Measurements from ENCODE around the gene PLPPR5.
A peak's percentile ranks its signal among the peaks of the same experiment; 100 is the strongest.
"Not testable (repeated sequence)": the region's sequence is repeated elsewhere in the genome, so short reads cannot be mapped to it uniquely, and the experiment has no call there.

Gene PLPPR5

GRCh38 chr1:98908980-98909379 is 95.7 kb downstream of the PLPPR5 start:
- no peak for DNase-seq

- no peak for DNase-seq
Observed at GRCh38 chr1:98906809-98907208, 97.9 kb downstream of the PLPPR5 start.

- no peak for DNase-seq
Observed at GRCh38 chr1:98906361-98906760, 98.3 kb downstream of the PLPPR5 start.

GRCh38 chr1:98904684-98905083 is 100.0 kb downstream of the PLPPR5 start:
- DNase-seq, result no peak

GRCh38 chr1:98903726-98904125 is 100.9 kb downstream of the PLPPR5 start:
- no peak for DNase-seq

DNA sequence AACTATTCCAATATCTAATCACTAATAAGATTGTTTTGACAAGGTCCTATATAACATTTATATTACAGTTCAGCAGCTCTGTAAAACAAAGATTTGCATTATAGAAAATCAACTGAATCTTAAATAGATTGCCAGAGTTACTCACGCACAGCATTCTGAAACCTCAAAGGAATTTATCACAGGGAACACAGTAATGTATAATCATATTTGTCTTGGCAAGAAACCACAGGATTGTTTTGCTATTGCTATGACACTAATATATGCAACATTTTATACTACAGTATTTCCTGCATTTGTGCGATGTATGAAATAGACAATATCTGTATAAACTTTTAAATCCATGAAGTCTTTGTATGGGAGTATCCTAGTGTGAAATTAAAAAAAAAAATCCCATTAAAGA is 101.4 kb downstream of the PLPPR5 start:
- DNase-seq, result no peak

GRCh38 chr1:98898940-98899339 is 105.7 kb downstream of the PLPPR5 start:
- no peak for DNase-seq

- DNase-seq, result no peak
Observed at GRCh38 chr1:98897479-98897878, 107.2 kb downstream of the PLPPR5 start.

DNA sequence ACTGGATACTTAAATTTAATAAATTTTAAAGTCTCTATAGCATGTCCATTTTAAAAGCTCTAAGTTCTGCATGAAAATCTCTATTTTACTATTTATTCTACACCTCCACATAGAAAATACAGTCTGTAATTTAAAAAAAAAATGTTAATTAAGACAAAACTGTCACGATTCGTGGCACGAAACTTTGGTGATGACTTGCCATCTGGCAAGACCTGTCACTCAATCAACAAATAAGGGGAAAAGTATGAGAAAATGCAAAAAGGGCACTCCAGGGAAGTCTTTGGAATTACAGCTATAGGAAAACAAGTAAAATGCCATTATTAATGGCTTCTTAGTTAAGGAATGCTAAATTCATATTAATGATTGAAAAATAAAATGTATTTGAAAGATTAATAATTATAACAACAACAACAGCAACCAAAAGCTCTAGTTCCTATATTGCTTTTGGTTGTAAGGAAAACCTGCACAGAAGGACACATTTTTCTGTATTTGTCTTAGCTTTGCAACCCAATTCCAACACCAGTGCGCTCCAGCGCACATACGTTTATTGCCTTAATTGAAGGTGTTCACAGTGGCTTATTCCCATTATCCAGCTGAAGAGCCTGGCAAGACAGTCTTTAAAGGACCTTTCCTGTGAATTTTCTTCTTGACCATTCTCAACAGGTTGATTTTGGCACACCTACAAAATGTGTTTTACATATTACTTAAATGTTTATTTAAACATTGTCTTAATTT is 107.8 kb downstream of the PLPPR5 start:
- DNase-seq, result no peak

DNA sequence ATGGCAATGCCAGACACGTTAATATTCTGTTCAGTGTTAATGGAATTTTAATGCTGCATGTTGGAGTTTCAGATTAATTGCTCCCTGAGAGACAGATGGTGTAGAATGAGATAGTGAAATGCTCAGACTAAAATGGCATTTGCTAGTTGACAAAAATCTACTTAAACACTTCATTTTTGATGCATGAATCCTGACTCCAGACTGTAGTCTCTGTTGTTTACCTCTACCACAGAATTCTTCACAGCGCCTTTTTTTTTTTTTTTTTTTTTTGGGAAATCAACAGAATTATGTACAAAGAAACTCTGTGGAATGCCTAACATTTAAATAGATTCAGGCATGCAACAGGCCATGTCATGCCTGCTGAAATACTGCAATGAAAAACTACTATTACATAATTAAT is 111.3 kb downstream of the PLPPR5 start:
- no peak for DNase-seq

- DNase-seq, result no peak
Observed at GRCh38 chr1:98888869-98889268, 115.8 kb downstream of the PLPPR5 start.

- DNase-seq, result no peak
Observed at GRCh38 chr1:98887507-98887906, 117.2 kb downstream of the PLPPR5 start.

DNA sequence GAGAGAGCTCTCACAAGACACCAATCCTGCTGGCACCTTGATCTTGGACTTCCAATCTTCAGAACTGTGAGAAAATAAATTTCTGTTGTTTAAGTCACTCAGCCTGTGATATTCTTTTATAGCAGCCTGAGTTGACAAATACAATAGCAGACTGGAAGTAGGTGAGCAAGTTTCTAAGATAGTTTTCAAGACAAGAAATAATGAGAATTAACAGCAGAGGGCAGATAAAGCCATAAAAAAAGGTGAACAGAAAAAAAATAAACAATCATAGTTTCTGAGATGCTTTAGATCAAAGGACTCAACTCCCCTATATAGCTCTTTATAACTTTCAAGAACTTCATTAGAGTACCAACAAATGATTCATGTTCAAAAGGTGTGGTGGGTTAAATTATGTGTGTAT is 119.8 kb downstream of the PLPPR5 start:
- no peak for DNase-seq

GRCh38 chr1:98881901-98882300 is 122.8 kb downstream of the PLPPR5 start:
- no peak for DNase-seq

GRCh38 chr1:98881234-98881633 is 123.4 kb downstream of the PLPPR5 start:
- DNase-seq, result not testable (repeated sequence)

DNA sequence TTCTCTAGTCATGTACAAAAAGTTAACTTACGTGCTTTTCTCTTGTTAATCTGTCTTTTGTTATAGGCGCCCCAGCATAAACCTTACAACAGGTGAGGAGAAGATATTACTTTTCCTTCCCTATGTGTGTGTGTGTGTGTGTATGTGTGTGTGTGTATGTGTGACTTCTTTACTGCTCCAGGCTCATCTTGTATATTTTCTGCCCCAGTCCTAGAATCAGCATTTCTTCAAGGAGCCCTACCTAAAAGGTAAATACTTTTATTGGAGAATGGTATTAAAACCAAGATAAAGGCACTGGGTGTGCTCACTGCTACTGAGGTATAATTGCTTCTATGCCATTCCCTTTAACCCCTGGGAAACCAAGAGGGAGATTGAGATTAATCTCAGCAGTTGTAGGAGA is 129.8 kb downstream of the PLPPR5 start:
- DNase-seq, result no peak

DNA sequence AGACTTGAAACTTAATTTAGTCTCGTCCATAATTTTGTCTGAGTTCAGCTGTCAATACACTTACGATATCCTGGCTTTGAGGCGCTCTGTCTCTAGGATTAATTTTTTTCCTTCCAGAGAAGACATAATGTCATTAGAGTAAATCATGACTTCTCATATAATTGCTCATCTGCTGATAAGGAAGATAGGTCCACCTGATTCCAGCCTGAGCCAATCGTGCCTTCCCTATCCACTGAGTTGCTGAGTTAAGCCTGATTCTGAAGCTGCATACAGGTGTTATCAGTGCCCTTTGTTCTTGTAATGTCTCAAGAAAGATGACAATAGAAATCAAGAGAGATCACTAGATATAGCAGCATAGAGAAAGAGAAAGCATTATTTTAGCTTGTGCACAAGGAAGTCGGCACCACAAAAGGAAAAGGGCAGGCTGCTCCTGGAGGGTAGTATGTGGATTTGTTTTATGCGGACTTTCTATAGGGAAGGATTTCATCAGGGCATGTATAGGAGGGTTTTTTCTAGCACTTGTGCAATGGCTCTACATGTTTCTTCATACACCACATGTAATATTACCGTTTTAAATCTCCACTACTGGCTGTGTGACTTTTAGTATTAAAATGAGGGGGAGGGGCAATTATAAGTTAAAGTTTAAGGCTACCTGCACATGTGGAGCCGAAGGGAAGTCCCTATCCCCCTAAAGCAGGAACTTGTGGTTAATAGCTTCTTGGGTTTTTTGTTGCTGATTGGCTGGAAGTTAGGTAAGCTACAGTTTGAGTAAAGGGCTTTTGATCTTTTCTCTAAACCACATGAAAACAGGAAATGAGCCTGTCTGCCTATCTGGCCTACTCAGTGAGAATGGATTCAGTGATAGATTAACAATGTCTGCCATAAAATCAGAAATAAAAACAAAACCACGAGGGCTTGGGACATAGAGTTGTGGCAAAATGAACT is 133.4 kb downstream of the PLPPR5 start:
- peak in 1 of 2 experiments; percentile 23 for DNase-seq

- no peak for DNase-seq
Observed at GRCh38 chr1:98865796-98866195, 138.9 kb downstream of the PLPPR5 start.

- DNase-seq, result no peak
Observed at GRCh38 chr1:98860329-98860728, 144.3 kb downstream of the PLPPR5 start.

DNA sequence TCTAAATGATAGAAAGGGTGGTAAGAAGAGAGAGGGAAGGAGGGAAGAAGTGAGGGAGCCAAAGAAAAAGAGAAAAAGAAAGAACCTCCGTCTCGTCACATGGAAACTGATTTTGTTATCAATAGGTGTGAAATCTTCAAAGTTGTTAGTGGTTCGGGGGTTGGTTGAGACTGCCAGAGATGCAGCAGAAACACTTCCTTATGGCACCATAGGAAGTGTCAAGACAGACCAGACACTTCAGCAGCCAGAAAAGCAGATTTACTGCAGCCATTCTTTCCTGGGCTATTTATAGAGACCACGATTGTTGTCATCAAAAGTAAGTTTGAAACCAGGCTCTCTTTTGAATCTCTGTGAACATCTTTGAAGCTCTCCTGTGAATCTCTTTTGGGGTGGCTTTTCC is 150.5 kb downstream of the PLPPR5 start:
- DNase-seq, result no peak

GRCh38 chr1:98849969-98850636 is 154.6 kb downstream of the PLPPR5 start:
- no peak for DNase-seq

- no peak for DNase-seq
Observed at GRCh38 chr1:98842241-98842640, 162.4 kb downstream of the PLPPR5 start.

Data from activated T-cell treated with anti-CD3 and anti-CD28 coated beads, Interleukin-2, amount 50 U/mL, for 48 hours (primary cell).